MCF 10A (cell line): ENCODE results near the gene XPO5. TPM values are rescaled to one million over a fixed set of nuclear protein-coding genes. Genes with fewer than 3 reads are reported as not detected.
A peak's percentile ranks its signal among the peaks of the same experiment; 100 is the strongest.

Experiments used
- BruUV-seq: library from RNA; stranded (reverse); fragments of 400-500 nt; replicated peaks from 2 replicates; lab custom pipeline; 2021; lab: Mats Ljungman, UMichigan
- CTCF ChIA-PET: fragments of 300-600 bp; sonication (Branson Sonifier 250); formaldehyde crosslinking; extraction: SDS; loops from one replicate; lab custom pipeline; 2021; ENCODE audit warnings: antibody characterized with exemption, inconsistent platforms; lab: Yijun Ruan, JAX
- POLR2A ChIA-PET: fragments of 300-600, 350-650 bp; sonication (Branson Sonifier 250); formaldehyde crosslinking; extraction: SDS; loops from one replicate; lab custom pipeline; 2020; ENCODE audit warnings: antibody characterized with exemption, inconsistent platforms; lab: Yijun Ruan, JAX
- DNase-seq: peaks from one replicate; pipeline ENCODE4 v3.0.0-alpha.2; 2018; ENCODE audit not compliant: unreplicated experiment
- H3K27ac Mint-ChIP-seq: one replicate; pipeline ENCODE4 v1.8.0; 2022; ENCODE audit warnings: mild to moderate bottlenecking, low read depth, mixed read lengths; ENCODE audit not compliant: unreplicated experiment
- H3K27me3 Mint-ChIP-seq: one replicate; pipeline ENCODE4 v1.8.0; 2022; ENCODE audit warnings: mixed read lengths; ENCODE audit not compliant: insufficient read depth, unreplicated experiment
- H3K36me3 Mint-ChIP-seq: one replicate; pipeline ENCODE4 v1.8.0; 2022; ENCODE audit warnings: mild to moderate bottlenecking, moderate library complexity, mixed read lengths; ENCODE audit not compliant: insufficient read depth, unreplicated experiment
- H3K4me1 Mint-ChIP-seq: one replicate; pipeline ENCODE4 v1.8.0; 2022; ENCODE audit warnings: mixed read lengths; ENCODE audit not compliant: insufficient read depth, unreplicated experiment
- H3K4me3 Mint-ChIP-seq: one replicate; pipeline ENCODE4 v1.8.0; 2022; ENCODE audit warnings: mild to moderate bottlenecking, moderate library complexity, mixed read lengths; ENCODE audit not compliant: unreplicated experiment
- H3K9me3 Mint-ChIP-seq: one replicate; pipeline ENCODE4 v1.8.0; 2022; ENCODE audit warnings: mixed read lengths; ENCODE audit not compliant: unreplicated experiment
- CTCF ChIP-seq: fragments of 200-600 bp; IDR thresholded peaks from one replicate; pipeline ENCODE4 v1.8.0; 2022; ENCODE audit warnings: antibody characterized with exemption, mild to moderate bottlenecking; ENCODE audit not compliant: unreplicated experiment
- intact Hi-C: fragments of 100-400 bp; cut with micrococcal nuclease; formaldehyde crosslinking; loops from 2 replicates; pipeline ENCODE4 v1.14.1; 2022
- total RNA-seq: library from RNA; stranded (reverse); gene quantifications from 2 replicates; pipeline ENCODE4 v1.2.3, GENCODE V29; 2022

Gene XPO5
- total RNA-seq, 1 experiment from 2014 or later = 98.6 TPM

GRCh38 chr6:43613721-43614395 is 38.0 kb upstream of the XPO5 start:
- no peaks in the 10 kb centered on the region for H3K9me3 Mint-ChIP-seq
- peaks cover 94% of the 10 kb centered on the region for H3K36me3 Mint-ChIP-seq
- intact Hi-C loops = no loop called here
- no peak overlapping the region for H3K4me3 Mint-ChIP-seq
- ChIA-PET POLR2A (interaction anchor here (1.1 to 9.8 kb wide), 5 partner anchors 9 to 16 kb away, joined by 5 to 49 read pairs (median 5); partner anchors contain the start of gene GTPBP2), CTCF (interaction anchor here (0.7 kb wide), 1 partner anchor 34 kb away, joined by 3 read pairs; no protein-coding TSS in a partner anchor)
- no peak for DNase-seq
- TF ChIP-seq CTCF = no peak
- no peaks in the 10 kb centered on the region for H3K4me1 Mint-ChIP-seq
- BruUV-seq = TSS peak; percentile 20
- H3K27ac Mint-ChIP-seq = no peak overlapping the region
- H3K27me3 Mint-ChIP-seq = no peaks in the 10 kb centered on the region

GRCh38 chr6:43610431-43610830 is 34.6 kb upstream of the XPO5 start:
- CTCF ChIA-PET = interaction anchor here (0.7 to 3.1 kb wide), 3 partner anchors 13 to 31 kb away, joined by 4 to 37 read pairs (median 6); no protein-coding TSS in a partner anchor
- no TSS peak for BruUV-seq
- Mint-ChIP-seq H3K36me3 (peaks cover 97% of the 10 kb centered on the region), H3K27me3 (no peaks in the 10 kb centered on the region), H3K27ac (no peak overlapping the region), H3K4me1 (peaks cover 8% of the 10 kb centered on the region), H3K9me3 (no peaks in the 10 kb centered on the region), H3K4me3 (no peak overlapping the region)
- TF ChIP-seq CTCF = no peak
- POLR2A ChIA-PET = interaction anchor here (0.6 to 3.1 kb wide), 3 partner anchors 16 to 776 kb away, joined by 3 to 13 read pairs (median 7); partner anchors contain the start of gene MAD2L1BP
- intact Hi-C loops = no loop called here
- DNase-seq = no peak

- Mint-ChIP-seq H3K9me3 (no peaks in the 10 kb centered on the region), H3K27ac (no peak overlapping the region), H3K4me1 (peaks cover 9% of the 10 kb centered on the region), H3K27me3 (no peaks in the 10 kb centered on the region), H3K36me3 (peaks cover 97% of the 10 kb centered on the region), H3K4me3 (no peak overlapping the region)
- DNase-seq = no peak
- POLR2A ChIA-PET = interaction anchor here (1.6 to 3.1 kb wide), 2 partner anchors 17 to 30 kb away, joined by 5 to 13 read pairs; no protein-coding TSS in a partner anchor
- no peak for TF ChIP-seq CTCF
- intact Hi-C loops = no loop called here
- no TSS peak for BruUV-seq
- CTCF ChIA-PET = interaction anchor here (0.6 to 3.1 kb wide), 9 partner anchors 9 to 483 kb away, joined by 3 to 37 read pairs (median 5); partner anchors contain the start of genes GTPBP2 and RSPH9
Observed at GRCh38 chr6:43609402-43609801, 33.6 kb upstream of the XPO5 start.

GRCh38 chr6:43608807-43609206 is 33.0 kb upstream of the XPO5 start:
- H3K4me3 Mint-ChIP-seq = no peak overlapping the region
- H3K27me3 Mint-ChIP-seq = no peaks in the 10 kb centered on the region
- peaks cover 97% of the 10 kb centered on the region for H3K36me3 Mint-ChIP-seq
- peaks cover 15% of the 10 kb centered on the region for H3K4me1 Mint-ChIP-seq
- CTCF ChIA-PET = interaction anchor here (0.6 to 3.1 kb wide), 19 partner anchors 9 to 785 kb away, joined by 3 to 37 read pairs (median 4); partner anchors contain the start of genes GTPBP2 and RSPH9
- POLR2A ChIA-PET = interaction anchor here (0.5 to 1.7 kb wide), 8 partner anchors 9 to 67 kb away, joined by 3 to 10 read pairs (median 4); partner anchors contain the start of gene GTPBP2
- no peak overlapping the region for H3K27ac Mint-ChIP-seq
- no TSS peak for BruUV-seq
- intact Hi-C loops = no loop called here
- no peak for DNase-seq
- no peaks in the 10 kb centered on the region for H3K9me3 Mint-ChIP-seq
- TF ChIP-seq CTCF = no peak
